Smooth muscle cell (in vitro differentiated cells): ENCODE results near the gene KCNG1. TPM values are rescaled to one million over a fixed set of nuclear protein-coding genes. Genes with fewer than 3 reads are reported as not detected.
A peak's percentile ranks its signal among the peaks of the same experiment; 100 is the strongest.

Source experiments
- DNase-seq: peaks from one replicate; lab custom pipeline; 2025; ENCODE audit not compliant: unreplicated experiment; lab: John Stamatoyannopoulos, UW
- H2AFZ ChIP-seq: fragments of 200-600 bp; sonication (generic); 2 replicates; pipeline ENCODE4 v1.6.0; 2016; ENCODE audit warnings: antibody characterized with exemption, low read depth, mild to moderate bottlenecking
- H3F3A ChIP-seq: fragments of 200-600 bp; sonication (generic); 2 replicates; pipeline ENCODE4 v1.6.0; 2017; ENCODE audit warnings: antibody characterized with exemption, low read depth
- H3K27ac ChIP-seq: fragments of 200-600 bp; sonication (generic); 2 replicates; pipeline ENCODE4 v1.5.1; 2016; ENCODE audit warnings: low read depth, mild to moderate bottlenecking
- H3K27me3 ChIP-seq: fragments of 200-600 bp; sonication (generic); 2 replicates; pipeline ENCODE4 v1.6.1; 2016; ENCODE audit warnings: low read depth, mild to moderate bottlenecking
- H3K36me3 ChIP-seq: fragments of 200-600 bp; sonication (generic); 2 replicates; pipeline ENCODE4 v1.5.1; 2016; ENCODE audit warnings: low read depth
- H3K4me1 ChIP-seq: fragments of 200-600 bp; sonication (generic); 2 replicates; pipeline ENCODE4 v1.5.1; 2016; ENCODE audit warnings: low read depth
- H3K4me2 ChIP-seq: fragments of 200-600 bp; sonication (generic); 2 replicates; pipeline ENCODE4 v1.6.0; 2016; ENCODE audit warnings: mild to moderate bottlenecking
- H3K4me3 ChIP-seq: fragments of 200-600 bp; sonication (generic); 2 replicates; pipeline ENCODE4 v1.5.1; 2016; ENCODE audit warnings: mild to moderate bottlenecking
- H3K79me2 ChIP-seq: fragments of 200-600 bp; sonication (generic); 2 replicates; pipeline ENCODE4 v1.6.0; 2016; ENCODE audit warnings: low read depth, mild to moderate bottlenecking
- H3K9ac ChIP-seq: fragments of 200-600 bp; sonication (generic); 2 replicates; pipeline ENCODE4 v1.6.0; 2016; ENCODE audit warnings: low read depth
- H3K9me3 ChIP-seq: fragments of 200-600 bp; sonication (generic); replicated peaks from 2 replicates; pipeline ENCODE4 v1.5.1; 2016; ENCODE audit warnings: low read depth
- H4K20me1 ChIP-seq: fragments of 200-600 bp; sonication (generic); 2 replicates; pipeline ENCODE4 v1.6.0; 2016; ENCODE audit warnings: low read depth
- WGBS: methylation state at CpG from one replicate; pipeline ENCODE4 v1.1.7; 2016; ENCODE audit warnings: low lambda C conversion rate; 5-methylcytosine and 5-hydroxymethylcytosine counted together
- polyA plus RNA-seq: library from polyadenylated mRNA; unstranded; fragments of >200 nt; fragmentation: Nextera tagmentation; extraction: Ambion mirVana; gene quantifications from 2 replicates; pipeline ENCODE4 v1.2.1, GENCODE V29; 2016
- total RNA-seq: library from RNA; depleted of rRNA; stranded (reverse); fragments of >200 nt; gene quantifications from 2 replicates; pipeline ENCODE4 v1.2.3, GENCODE V29; 2014
- TF ChIP-seq, protein P1 (sequence below): fragments of 200-600 bp; sonication (generic); IDR thresholded peaks from 2 replicates; pipeline ENCODE4 v1.5.1; 2017; ENCODE audit warnings: borderline replicate concordance, mild to moderate bottlenecking, antibody characterized with exemption; ENCODE audit not compliant: insufficient read depth, poor library complexity, severe bottlenecking

Gene KCNG1
- total and polyA plus RNA-seq, 2 experiments from 2014 or later = 51.2 to 54.1 TPM

DNA sequence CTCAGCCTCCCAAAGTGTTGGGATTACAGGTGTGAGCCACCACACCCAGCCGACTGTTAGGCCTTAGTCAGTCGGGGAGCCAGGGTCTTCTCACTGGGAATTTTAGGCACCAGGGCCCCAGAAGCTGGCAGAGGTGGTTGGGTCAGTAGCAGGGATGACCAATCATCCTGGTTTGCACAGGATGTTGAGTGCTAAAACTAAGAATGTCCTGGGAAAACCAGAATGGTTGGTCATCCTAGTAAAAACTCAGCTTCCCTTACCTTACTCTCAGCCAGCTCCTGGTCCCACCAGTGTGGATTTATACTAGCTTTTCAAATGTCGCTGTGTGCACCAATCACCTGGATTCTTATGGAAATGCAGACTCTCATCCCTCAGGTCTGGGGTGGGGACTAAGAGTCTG, 31.8 kb downstream of the KCNG1 start:
- 78% methylated on average over 3 of the region's 3 CpGs for WGBS
- Histone ChIP-seq H3K27ac (no peak overlapping the region), H3K4me3 (no peak overlapping the region), H3F3A (no peaks in the 10 kb centered on the region), H3K27me3 (no peaks in the 10 kb centered on the region), H3K36me3 (no peaks in the 10 kb centered on the region), H3K79me2 (no peaks in the 10 kb centered on the region), H2AFZ (no peak overlapping the region), H3K9ac (no peak overlapping the region), H3K4me2 (no peak overlapping the region), H3K4me1 (no peaks in the 10 kb centered on the region), H4K20me1 (no peaks in the 10 kb centered on the region), H3K9me3 (no peaks in the 10 kb centered on the region)
- no peak for DNase-seq
- TF ChIP-seq, protein P1, sequence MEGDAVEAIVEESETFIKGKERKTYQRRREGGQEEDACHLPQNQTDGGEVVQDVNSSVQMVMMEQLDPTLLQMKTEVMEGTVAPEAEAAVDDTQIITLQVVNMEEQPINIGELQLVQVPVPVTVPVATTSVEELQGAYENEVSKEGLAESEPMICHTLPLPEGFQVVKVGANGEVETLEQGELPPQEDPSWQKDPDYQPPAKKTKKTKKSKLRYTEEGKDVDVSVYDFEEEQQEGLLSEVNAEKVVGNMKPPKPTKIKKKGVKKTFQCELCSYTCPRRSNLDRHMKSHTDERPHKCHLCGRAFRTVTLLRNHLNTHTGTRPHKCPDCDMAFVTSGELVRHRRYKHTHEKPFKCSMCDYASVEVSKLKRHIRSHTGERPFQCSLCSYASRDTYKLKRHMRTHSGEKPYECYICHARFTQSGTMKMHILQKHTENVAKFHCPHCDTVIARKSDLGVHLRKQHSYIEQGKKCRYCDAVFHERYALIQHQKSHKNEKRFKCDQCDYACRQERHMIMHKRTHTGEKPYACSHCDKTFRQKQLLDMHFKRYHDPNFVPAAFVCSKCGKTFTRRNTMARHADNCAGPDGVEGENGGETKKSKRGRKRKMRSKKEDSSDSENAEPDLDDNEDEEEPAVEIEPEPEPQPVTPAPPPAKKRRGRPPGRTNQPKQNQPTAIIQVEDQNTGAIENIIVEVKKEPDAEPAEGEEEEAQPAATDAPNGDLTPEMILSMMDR = no peak

DNA sequence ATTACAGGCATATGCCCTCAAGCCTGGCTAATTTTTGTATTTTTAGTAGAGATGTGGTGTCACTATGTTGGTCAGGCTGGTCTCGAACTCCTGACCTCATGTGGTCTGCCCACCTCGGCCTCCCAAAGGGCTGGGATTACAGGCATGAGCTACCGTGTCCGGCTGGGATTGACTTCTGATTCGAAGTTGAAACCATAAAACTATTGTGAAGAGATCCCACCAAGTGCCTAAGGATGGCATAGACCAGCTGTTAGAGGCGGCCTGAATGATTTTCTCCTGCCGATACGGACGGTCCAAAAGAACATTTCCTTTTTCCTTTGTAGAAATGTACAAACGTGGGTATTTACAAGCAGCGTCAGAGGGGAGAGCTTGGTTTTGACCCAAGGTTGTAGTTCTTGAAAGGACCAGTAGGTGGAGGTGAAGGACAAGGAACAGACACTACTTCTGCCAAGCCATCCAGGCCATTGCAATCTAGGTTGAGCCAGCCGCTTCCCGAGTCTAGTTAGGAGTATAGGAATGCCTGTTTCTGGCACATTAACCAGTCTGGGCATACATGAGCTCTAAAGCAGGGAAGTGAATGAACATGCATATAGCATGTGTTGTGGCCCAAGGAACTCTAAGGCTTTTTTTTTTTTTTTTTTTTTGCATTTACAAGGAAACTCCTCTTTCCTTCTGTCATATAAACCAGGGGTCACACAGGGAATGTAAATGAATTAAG, 35.3 kb downstream of the KCNG1 start:
- H3K9ac ChIP-seq = no peak overlapping the region

DNA sequence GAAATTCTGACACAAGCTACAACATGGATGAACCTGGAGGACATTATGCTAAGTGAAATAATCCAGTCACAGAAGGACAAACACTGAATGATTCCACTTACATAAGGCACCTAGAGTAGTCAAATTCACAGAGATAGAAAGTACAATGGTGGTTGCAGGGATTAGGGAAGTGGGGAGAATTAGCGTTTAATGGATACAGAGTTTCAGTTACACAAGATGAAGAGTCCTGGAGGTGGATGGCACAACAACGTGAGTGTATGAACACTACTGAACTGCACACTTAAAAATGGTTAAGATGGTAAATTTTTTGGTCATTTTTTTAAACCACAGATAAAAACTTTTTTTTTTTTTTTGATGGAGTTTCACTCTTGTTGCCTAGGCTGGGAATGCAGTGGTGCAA, 39.6 kb downstream of the KCNG1 start:
- Histone ChIP-seq H3K36me3 (no peaks in the 10 kb centered on the region), H3K27me3 (no peaks in the 10 kb centered on the region), H3K79me2 (no peaks in the 10 kb centered on the region), H3K4me1 (no peaks in the 10 kb centered on the region), H3K27ac (no peak overlapping the region), H4K20me1 (no peaks in the 10 kb centered on the region), H3K9me3 (no peaks in the 10 kb centered on the region), H2AFZ (no peak overlapping the region), H3K4me2 (no peak overlapping the region), H3K9ac (no peak overlapping the region), H3K4me3 (no peak overlapping the region), H3F3A (no peaks in the 10 kb centered on the region)
- DNase-seq = no peak
- TF ChIP-seq, protein P1 = no peak
- WGBS = 80% methylated on average over 2 of the region's 2 CpGs

More for the DNA sequence above, 35.3 kb downstream of the KCNG1 start:
- H3K79me2 ChIP-seq = no peaks in the 10 kb centered on the region
- 28% methylated on average over 13 of the region's 13 CpGs for WGBS
- DNase-seq = peak; percentile 9
- H3F3A ChIP-seq = no peaks in the 10 kb centered on the region
- peak overlapping the region; percentile 45 for H2AFZ ChIP-seq
- no peaks in the 10 kb centered on the region for H3K27me3 ChIP-seq
- no peak overlapping the region for H3K4me3 ChIP-seq
- no peak overlapping the region for H3K4me2 ChIP-seq
- H3K36me3 ChIP-seq = no peaks in the 10 kb centered on the region
- H3K9me3 ChIP-seq = no peaks in the 10 kb centered on the region
- TF ChIP-seq, protein P1 = peak; percentile 89
- no peaks in the 10 kb centered on the region for H4K20me1 ChIP-seq
- no peak overlapping the region for H3K27ac ChIP-seq
- no peaks in the 10 kb centered on the region for H3K4me1 ChIP-seq

- H3K4me1 ChIP-seq = no peaks in the 10 kb centered on the region
- no peaks in the 10 kb centered on the region for H3F3A ChIP-seq
- no peaks in the 10 kb centered on the region for H3K79me2 ChIP-seq
- no peak overlapping the region for H3K4me2 ChIP-seq
- H2AFZ ChIP-seq = no peak overlapping the region
- H3K36me3 ChIP-seq = no peaks in the 10 kb centered on the region
- TF ChIP-seq, protein P1 = no peak
- peak overlapping the region; percentile 72 for H3K27ac ChIP-seq
- H4K20me1 ChIP-seq = no peaks in the 10 kb centered on the region
- no peak for DNase-seq
- 39% methylated on average over 4 of the region's 4 CpGs for WGBS
- H3K27me3 ChIP-seq = no peaks in the 10 kb centered on the region
- H3K9me3 ChIP-seq = no peaks in the 10 kb centered on the region
- no peak overlapping the region for H3K4me3 ChIP-seq
- peak overlapping the region; percentile 44 for H3K9ac ChIP-seq
Observed at GRCh38 chr20:50982363-50982762, 40.5 kb downstream of the KCNG1 start.
